SU-DHL-6 (cell line): ENCODE results near the gene EGLN1.

Experiments used
- EZH2phosphoT487 ChIP-seq: fragments of 200-600 bp; sonication (generic), shearing (Covaris generic); conservative IDR thresholded peaks from 2 replicates; pipeline ENCODE4 v1.6.1; 2018; ENCODE audit warnings: mild to moderate bottlenecking, antibody characterized with exemption, low read length, moderate library complexity, mixed read lengths
- TF ChIP-seq, protein P1 (sequence below): fragments of 200-600 bp; sonication (generic); IDR thresholded peaks from one replicate; pipeline ENCODE4 v1.5.1; 2017; ENCODE audit warnings: antibody characterized with exemption, mild to moderate bottlenecking, low read length, moderate library complexity; ENCODE audit not compliant: insufficient read depth, poor library complexity, severe bottlenecking

DNA sequence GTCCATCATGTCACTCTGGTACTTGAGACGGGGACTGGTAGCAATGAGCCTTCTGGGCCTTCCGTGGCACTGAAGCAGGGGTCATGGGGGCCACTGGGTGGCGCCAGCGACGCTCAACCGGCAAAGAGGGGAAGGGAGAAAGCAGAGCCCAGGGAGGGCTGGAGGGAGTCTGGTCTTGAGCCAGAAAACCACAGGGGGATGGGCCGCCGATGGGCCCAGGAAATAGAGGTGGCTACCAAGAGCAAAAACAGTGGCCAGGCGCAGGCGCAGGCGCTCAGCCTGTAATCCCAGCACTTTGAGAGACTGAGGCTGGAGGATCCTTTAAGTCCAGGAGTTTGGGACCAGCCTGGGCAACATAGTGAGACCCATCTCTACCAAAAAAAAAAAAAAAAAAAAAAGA, 106.2 kb downstream of the EGLN1 start:
- TF ChIP-seq, protein P1, sequence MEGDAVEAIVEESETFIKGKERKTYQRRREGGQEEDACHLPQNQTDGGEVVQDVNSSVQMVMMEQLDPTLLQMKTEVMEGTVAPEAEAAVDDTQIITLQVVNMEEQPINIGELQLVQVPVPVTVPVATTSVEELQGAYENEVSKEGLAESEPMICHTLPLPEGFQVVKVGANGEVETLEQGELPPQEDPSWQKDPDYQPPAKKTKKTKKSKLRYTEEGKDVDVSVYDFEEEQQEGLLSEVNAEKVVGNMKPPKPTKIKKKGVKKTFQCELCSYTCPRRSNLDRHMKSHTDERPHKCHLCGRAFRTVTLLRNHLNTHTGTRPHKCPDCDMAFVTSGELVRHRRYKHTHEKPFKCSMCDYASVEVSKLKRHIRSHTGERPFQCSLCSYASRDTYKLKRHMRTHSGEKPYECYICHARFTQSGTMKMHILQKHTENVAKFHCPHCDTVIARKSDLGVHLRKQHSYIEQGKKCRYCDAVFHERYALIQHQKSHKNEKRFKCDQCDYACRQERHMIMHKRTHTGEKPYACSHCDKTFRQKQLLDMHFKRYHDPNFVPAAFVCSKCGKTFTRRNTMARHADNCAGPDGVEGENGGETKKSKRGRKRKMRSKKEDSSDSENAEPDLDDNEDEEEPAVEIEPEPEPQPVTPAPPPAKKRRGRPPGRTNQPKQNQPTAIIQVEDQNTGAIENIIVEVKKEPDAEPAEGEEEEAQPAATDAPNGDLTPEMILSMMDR, result peak; percentile 76
- TF ChIP-seq EZH2phosphoT487, result no peak
